HG03045 (cell line): ENCODE data around the gene ANKRD11.
"Not testable (repeated sequence)": the region's sequence is repeated elsewhere in the genome, so short reads cannot be mapped to it uniquely, and the experiment has no call there.

Source experiments
- ATAC-seq: cut with Tn5 transposase; IDR thresholded peaks from one replicate; pipeline ENCODE4 v1.9.1; 2021; ENCODE audit warnings: mild to moderate bottlenecking, moderate library complexity; ENCODE audit not compliant: unreplicated experiment

The ANKRD11 gene

GRCh38 chr16:89318871-89319630, 171.3 kb downstream of the ANKRD11 start:
- ATAC-seq = no peak

GRCh38 chr16:89318430-89318758, 172.0 kb downstream of the ANKRD11 start:
- ATAC-seq = no peak

GRCh38 chr16:89317729-89318429, 172.5 kb downstream of the ANKRD11 start:
- ATAC-seq = no peak

GRCh38 chr16:89317101-89317671, 173.2 kb downstream of the ANKRD11 start:
- no peak for ATAC-seq

GRCh38 chr16:89316701-89317100, 173.7 kb downstream of the ANKRD11 start:
- no peak for ATAC-seq

GRCh38 chr16:89315791-89316581, 174.4 kb downstream of the ANKRD11 start:
- ATAC-seq = no peak

GRCh38 chr16:89315271-89315670, 175.1 kb downstream of the ANKRD11 start:
- no peak for ATAC-seq

- no peak for ATAC-seq
These were observed 175.5 kb downstream of the ANKRD11 start for GRCh38 chr16:89314854-89315253.

- no peak for ATAC-seq
These were observed 176.0 kb downstream of the ANKRD11 start for GRCh38 chr16:89314357-89314756.

- ATAC-seq = no peak
These were observed 176.8 kb downstream of the ANKRD11 start for GRCh38 chr16:89313583-89313982.

GRCh38 chr16:89312598-89313299, 177.6 kb downstream of the ANKRD11 start:
- ATAC-seq = no peak

GRCh38 chr16:89312194-89312593, 178.2 kb downstream of the ANKRD11 start:
- ATAC-seq = no peak

GRCh38 chr16:89311636-89312035, 178.7 kb downstream of the ANKRD11 start:
- ATAC-seq = no peak

- no peak for ATAC-seq
These were observed 180.8 kb downstream of the ANKRD11 start for GRCh38 chr16:89309438-89310122.

GRCh38 chr16:89308391-89309333, 181.7 kb downstream of the ANKRD11 start:
- ATAC-seq = no peak

GRCh38 chr16:89307421-89307805, 182.9 kb downstream of the ANKRD11 start:
- ATAC-seq = no peak

GRCh38 chr16:89306457-89307420, 183.6 kb downstream of the ANKRD11 start:
- ATAC-seq = not testable (repeated sequence)
